ENCODE data around the gene CLNK. TPM values are rescaled to one million over a fixed set of nuclear protein-coding genes. Genes with fewer than 3 reads are reported as not detected.

Gene CLNK
- total and polyA plus RNA-seq, 8 donors: 0.08 to 2.7 (median 0.72) TPM; not detected in 4

- TF ChIP-seq CTCF (IDR thresholded peaks at IDR 0.05) (no peak), POLR2AphosphoS5 (IDR thresholded peaks at IDR 0.05) (no peak), EP300 (IDR thresholded peaks at IDR 0.05) (no peak), POLR2A (IDR thresholded peaks at IDR 0.05) (no peak)
- intact Hi-C loops (cut with DNase I; ENCODE audit: low total_unique reads): no loop called here
- Histone ChIP-seq H3K27ac (no peak overlapping the region), H3K4me3 (no peak overlapping the region), H3K9me3 (no peaks in the 10 kb centered on the region), H3K27me3 (no peaks in the 10 kb centered on the region), H3K4me1 (peaks cover 0 to 16% (median 3%) of the 10 kb centered on the region in 4 donors), H3K36me3 (no peaks in the 10 kb centered on the region)
- DNase-seq: no peak
- WGBS, 5 donors: 68 to 73% (median 68%) methylated on average over 7 of the region's 7 CpGs
Measured at GRCh38 chr4:10701702-10702460, 17.3 kb upstream of the CLNK start.

GRCh38 chr4:10701161-10701560 is 16.6 kb upstream of the CLNK start:
- peak overlapping the region in 1 of 5 donors; percentile 31 for H3K27ac ChIP-seq
- no peaks in the 10 kb centered on the region for H3K27me3 ChIP-seq
- TF ChIP-seq CTCF (IDR thresholded peaks at IDR 0.05): no peak
- TF ChIP-seq POLR2AphosphoS5 (IDR thresholded peaks at IDR 0.05): no peak
- no peak for TF ChIP-seq POLR2A (IDR thresholded peaks at IDR 0.05)
- TF ChIP-seq EP300 (IDR thresholded peaks at IDR 0.05): no peak
- intact Hi-C loops (cut with DNase I; ENCODE audit: low total_unique reads): no loop called here
- no peak for DNase-seq
- H3K36me3 ChIP-seq: no peaks in the 10 kb centered on the region
- WGBS, 5 donors: 36 to 62% (median 46%) methylated on average over 3 of the region's 3 CpGs
- no peak overlapping the region for H3K4me3 ChIP-seq
- peaks cover 0 to 13% (median 3%) of the 10 kb centered on the region in 4 donors for H3K4me1 ChIP-seq
- no peaks in the 10 kb centered on the region for H3K9me3 ChIP-seq

- TF ChIP-seq CTCF (IDR thresholded peaks at IDR 0.05) (no peak), POLR2AphosphoS5 (IDR thresholded peaks at IDR 0.05) (no peak), POLR2A (IDR thresholded peaks at IDR 0.05) (no peak), EP300 (IDR thresholded peaks at IDR 0.05) (no peak)
- H3K27me3 ChIP-seq: no peaks in the 10 kb centered on the region
- H3K27ac ChIP-seq: no peak overlapping the region
- intact Hi-C loops (cut with DNase I; ENCODE audit: low total_unique reads): no loop called here
- no peaks in the 10 kb centered on the region for H3K9me3 ChIP-seq
- no peaks in the 10 kb centered on the region for H3K36me3 ChIP-seq
- H3K4me3 ChIP-seq: no peak overlapping the region
- no peak for DNase-seq
- peaks cover 6 to 19% (median 9%) of the 10 kb centered on the region in 4 donors for H3K4me1 ChIP-seq
- 53 to 89% (median 72%) methylated on average over 1 of the region's 1 CpG for WGBS, 5 donors
Measured at GRCh38 chr4:10698172-10698571, 13.6 kb upstream of the CLNK start.

- Histone ChIP-seq H3K4me3 (no peak overlapping the region), H3K9me3 (no peaks in the 10 kb centered on the region), H3K27me3 (no peaks in the 10 kb centered on the region), H3K36me3 (no peaks in the 10 kb centered on the region), H3K27ac (no peak overlapping the region), H3K4me1 (peaks cover 6 to 19% (median 9%) of the 10 kb centered on the region in 4 donors)
- 74 to 95% (median 78%) methylated on average over 5 of the region's 5 CpGs for WGBS, 5 donors
- no peak for TF ChIP-seq EP300 (IDR thresholded peaks at IDR 0.05)
- no peak for TF ChIP-seq CTCF (IDR thresholded peaks at IDR 0.05)
- no peak for TF ChIP-seq POLR2AphosphoS5 (IDR thresholded peaks at IDR 0.05)
- no peak for TF ChIP-seq POLR2A (IDR thresholded peaks at IDR 0.05)
- DNase-seq: no peak
- intact Hi-C loops (cut with DNase I; ENCODE audit: low total_unique reads): no loop called here
Measured at GRCh38 chr4:10697086-10697485, 12.5 kb upstream of the CLNK start.
